RWPE2 (cell line): ENCODE data around the gene RFLNA.

Experiments used
- ATAC-seq: fragments of 200-7000 bp; cut with Tn5 transposase; 3 replicates; pipeline ENCODE4 v1.9.1; 2021; ENCODE audit warnings: low read depth
- DNase-seq: peaks from one replicate; pipeline ENCODE4 v3.0.0-alpha.2; 2020; ENCODE audit warnings: low spot score
- H3K27ac ChIP-seq: fragments of 450-650 bp; 2 replicates; pipeline ENCODE4 v1.5.1; 2017; ENCODE audit warnings: mild to moderate bottlenecking; ENCODE audit not compliant: poor library complexity, severe bottlenecking
- H3K27me3 ChIP-seq: fragments of 250-450 bp; sonication (Bioruptor Pico); 2 replicates; pipeline ENCODE4 v1.5.1; 2021; ENCODE audit warnings: mild to moderate bottlenecking, moderate library complexity; ENCODE audit not compliant: insufficient read depth, poor library complexity, severe bottlenecking
- H3K36me3 ChIP-seq: fragments of 250-450 bp; sonication (Bioruptor Pico); 2 replicates; pipeline ENCODE4 v1.5.1; 2020; ENCODE audit warnings: low read depth, mild to moderate bottlenecking, moderate library complexity
- H3K4me1 ChIP-seq: fragments of 250-450 bp; sonication (Bioruptor Pico); 2 replicates; pipeline ENCODE4 v1.5.1; 2021; ENCODE audit warnings: mild to moderate bottlenecking, moderate library complexity; ENCODE audit not compliant: insufficient read depth, poor library complexity, severe bottlenecking
- H3K4me3 ChIP-seq: fragments of 250-450 bp; sonication (Bioruptor Pico); 2 replicates; pipeline ENCODE4 v1.5.1; 2021; ENCODE audit warnings: mild to moderate bottlenecking, moderate library complexity; ENCODE audit not compliant: severe bottlenecking
- H3K9me3 ChIP-seq: fragments of 250-450 bp; sonication (Bioruptor Pico); 2 replicates; pipeline ENCODE4 v1.5.1; 2021; ENCODE audit warnings: mild to moderate bottlenecking, moderate library complexity; ENCODE audit not compliant: severe bottlenecking
- TF ChIP-seq, protein P1 (sequence below): fragments of 450-650 bp; IDR thresholded peaks from one replicate; pipeline ENCODE4 v1.5.1; 2017; ENCODE audit warnings: mild to moderate bottlenecking, moderate library complexity; ENCODE audit not compliant: poor library complexity, severe bottlenecking

The RFLNA gene

DNA sequence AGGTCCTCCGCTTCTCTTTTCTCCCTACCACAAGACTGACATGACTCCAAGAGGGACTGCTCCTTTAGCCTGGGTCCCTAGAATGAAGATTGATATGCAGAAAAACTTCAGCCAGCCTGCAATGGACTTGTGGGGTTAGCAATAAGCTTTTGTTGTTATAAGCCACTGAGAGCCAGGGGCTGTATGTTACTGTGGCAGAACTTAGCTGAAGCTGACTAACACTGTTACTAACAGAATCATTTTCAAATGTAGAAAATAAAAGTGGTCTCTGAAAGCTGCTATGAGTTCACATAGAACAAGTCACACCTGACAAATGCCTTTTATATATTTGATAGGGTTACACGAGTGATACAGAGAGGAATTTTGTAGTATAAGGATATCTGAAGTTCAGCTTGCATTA is 13.6 kb upstream of the RFLNA start:
- Histone ChIP-seq H3K36me3 (no peaks in the 10 kb centered on the region), H3K27me3 (peaks cover 36% of the 10 kb centered on the region), H3K9me3 (no peaks in the 10 kb centered on the region), H3K4me1 (no peaks in the 10 kb centered on the region), H3K27ac (no peak overlapping the region), H3K4me3 (no peak overlapping the region)
- no peak for DNase-seq
- TF ChIP-seq, protein P1, sequence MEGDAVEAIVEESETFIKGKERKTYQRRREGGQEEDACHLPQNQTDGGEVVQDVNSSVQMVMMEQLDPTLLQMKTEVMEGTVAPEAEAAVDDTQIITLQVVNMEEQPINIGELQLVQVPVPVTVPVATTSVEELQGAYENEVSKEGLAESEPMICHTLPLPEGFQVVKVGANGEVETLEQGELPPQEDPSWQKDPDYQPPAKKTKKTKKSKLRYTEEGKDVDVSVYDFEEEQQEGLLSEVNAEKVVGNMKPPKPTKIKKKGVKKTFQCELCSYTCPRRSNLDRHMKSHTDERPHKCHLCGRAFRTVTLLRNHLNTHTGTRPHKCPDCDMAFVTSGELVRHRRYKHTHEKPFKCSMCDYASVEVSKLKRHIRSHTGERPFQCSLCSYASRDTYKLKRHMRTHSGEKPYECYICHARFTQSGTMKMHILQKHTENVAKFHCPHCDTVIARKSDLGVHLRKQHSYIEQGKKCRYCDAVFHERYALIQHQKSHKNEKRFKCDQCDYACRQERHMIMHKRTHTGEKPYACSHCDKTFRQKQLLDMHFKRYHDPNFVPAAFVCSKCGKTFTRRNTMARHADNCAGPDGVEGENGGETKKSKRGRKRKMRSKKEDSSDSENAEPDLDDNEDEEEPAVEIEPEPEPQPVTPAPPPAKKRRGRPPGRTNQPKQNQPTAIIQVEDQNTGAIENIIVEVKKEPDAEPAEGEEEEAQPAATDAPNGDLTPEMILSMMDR = no peak
- no peak for ATAC-seq

DNA sequence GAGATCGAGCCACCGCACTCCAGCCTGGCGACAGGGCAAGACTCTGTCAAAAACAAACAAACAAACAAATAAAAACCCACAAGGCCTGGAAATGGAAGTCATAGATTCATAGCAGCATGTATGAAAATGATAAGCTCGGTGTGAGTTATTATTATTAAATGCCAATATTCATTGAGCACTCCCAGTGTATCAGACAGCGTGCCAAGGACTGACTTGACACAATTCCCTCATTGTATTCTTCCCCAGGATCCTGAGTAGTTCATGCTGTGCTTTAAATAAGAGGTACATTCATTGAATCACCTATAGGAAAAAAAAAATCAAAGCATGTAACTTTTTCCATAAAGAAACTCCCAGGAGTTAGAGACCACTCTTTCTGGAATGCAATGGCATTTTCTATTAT is 12.6 kb upstream of the RFLNA start:
- Histone ChIP-seq H3K27me3 (peaks cover 30% of the 10 kb centered on the region), H3K4me3 (no peak overlapping the region), H3K27ac (no peak overlapping the region), H3K36me3 (no peaks in the 10 kb centered on the region), H3K4me1 (no peaks in the 10 kb centered on the region), H3K9me3 (no peaks in the 10 kb centered on the region)
- ATAC-seq = no peak
- TF ChIP-seq, protein P1 = no peak
- DNase-seq = no peak

DNA sequence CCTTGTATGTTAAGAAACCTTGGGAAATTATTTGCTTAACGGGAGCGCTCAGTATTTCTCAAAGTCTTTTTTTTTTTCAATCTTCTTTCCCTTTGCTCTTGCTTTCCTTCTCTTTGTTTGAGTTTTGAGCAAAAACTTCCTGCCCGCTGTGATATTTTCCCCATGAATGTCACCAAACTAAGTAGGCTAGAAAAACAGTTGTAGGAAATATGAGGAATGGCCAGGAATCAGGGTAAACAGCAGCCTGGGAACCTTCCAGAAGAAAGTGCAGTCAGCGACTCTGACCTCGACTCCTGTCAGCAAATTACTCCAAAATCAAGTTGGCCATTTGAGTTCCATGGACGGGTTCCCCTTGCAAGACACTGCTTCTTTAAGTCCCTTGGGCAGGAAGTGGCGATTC is 11.6 kb upstream of the RFLNA start:
- H3K4me3 ChIP-seq = no peak overlapping the region
- no peak overlapping the region for H3K27ac ChIP-seq
- no peak for DNase-seq
- H3K4me1 ChIP-seq = no peaks in the 10 kb centered on the region
- no peak for ATAC-seq
- peaks cover 22% of the 10 kb centered on the region for H3K27me3 ChIP-seq
- no peaks in the 10 kb centered on the region for H3K9me3 ChIP-seq
- TF ChIP-seq, protein P1 = no peak
- H3K36me3 ChIP-seq = no peaks in the 10 kb centered on the region

DNA sequence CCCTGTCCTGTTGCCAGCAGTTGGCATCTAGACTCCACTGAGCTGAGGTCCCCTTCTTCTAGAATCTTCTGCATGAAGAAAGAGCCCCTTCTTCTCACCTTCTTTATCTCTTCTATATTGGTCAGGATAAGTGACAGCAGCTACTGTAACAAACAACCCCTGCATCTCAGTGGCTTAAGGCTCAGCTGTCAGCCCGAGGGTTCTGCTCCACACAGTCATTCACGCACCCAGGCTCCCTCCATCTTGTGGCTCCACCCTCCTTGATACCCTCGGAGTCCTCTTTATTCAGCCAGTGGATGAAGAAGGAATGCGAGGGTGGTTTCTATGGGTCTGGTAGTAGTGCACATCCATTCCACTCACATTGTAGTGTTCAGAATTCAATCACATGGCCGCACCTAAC is 10.5 kb upstream of the RFLNA start:
- no peak for ATAC-seq
- TF ChIP-seq, protein P1 = no peak
- no peak overlapping the region for H3K4me3 ChIP-seq
- no peaks in the 10 kb centered on the region for H3K36me3 ChIP-seq
- no peak for DNase-seq
- H3K9me3 ChIP-seq = no peaks in the 10 kb centered on the region
- H3K4me1 ChIP-seq = no peaks in the 10 kb centered on the region
- no peak overlapping the region for H3K27ac ChIP-seq
- peaks cover 11% of the 10 kb centered on the region for H3K27me3 ChIP-seq

DNA sequence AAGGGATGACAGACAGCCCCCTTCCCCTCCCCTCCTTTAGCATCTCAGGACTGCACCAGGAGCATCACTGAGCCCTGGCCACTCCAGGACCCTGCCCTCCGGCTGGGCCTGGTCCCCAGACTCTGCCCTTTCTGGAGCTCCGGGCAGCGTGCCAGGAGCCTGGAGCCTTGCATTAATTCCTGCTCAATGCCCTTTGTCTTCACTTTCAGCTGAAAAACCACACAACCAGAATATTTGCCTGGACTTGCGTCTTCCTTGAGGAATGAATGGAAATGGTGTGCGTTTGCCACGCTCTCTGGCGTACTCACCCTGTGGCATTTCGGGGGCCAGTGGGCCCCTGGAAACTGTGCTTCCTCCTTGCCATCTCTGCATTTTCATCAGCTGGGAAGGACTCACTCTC is 8.5 kb upstream of the RFLNA start:
- Histone ChIP-seq H3K27me3 (no peaks in the 10 kb centered on the region), H3K4me1 (no peaks in the 10 kb centered on the region), H3K9me3 (no peaks in the 10 kb centered on the region), H3K36me3 (no peaks in the 10 kb centered on the region), H3K4me3 (no peak overlapping the region), H3K27ac (peak overlapping the region; percentile 25)
- peak; percentile 83 for ATAC-seq
- DNase-seq = no peak
- TF ChIP-seq, protein P1 = no peak
